IMR-90 (cell line): ENCODE data around the gene NPBWR2. TPM values are rescaled to one million over a fixed set of nuclear protein-coding genes. Genes with fewer than 3 reads are reported as not detected.

Experiments
- ATAC-seq: fragments of 200-7000 bp; cut with Tn5 transposase; 2 replicates; pipeline ENCODE4 v1.9.1; 2020; ENCODE audit warnings: low read depth, mild to moderate bottlenecking, moderate library complexity
- BruUV-seq: library from RNA; stranded (reverse); fragments of 400-500 nt; replicated peaks from 2 replicates; lab custom pipeline; 2021; lab: Mats Ljungman, UMichigan
- CTCF ChIA-PET: fragments of 300-600 bp; formaldehyde crosslinking; extraction: SDS; loops from one replicate; lab custom pipeline; 2021; ENCODE audit warnings: antibody characterized with exemption; lab: Yijun Ruan, JAX
- POLR2A ChIA-PET: fragments of 300-600 bp; sonication (Branson Sonifier 250); formaldehyde crosslinking; loops from one replicate; lab custom pipeline; 2022; ENCODE audit warnings: antibody characterized with exemption; ENCODE audit not compliant: unreplicated experiment; lab: Charles Lee
- DNase-seq: peaks from one replicate; pipeline ENCODE4 v3.0.0; 2013
- H2AFZ ChIP-seq: replicated peaks from 2 replicates; pipeline ENCODE3; 2013; ENCODE audit warnings: low read length, mild to moderate bottlenecking; ENCODE audit not compliant: poor library complexity
- H2AK5ac ChIP-seq: 2 replicates; pipeline ENCODE4 v1.6.1; 2013; ENCODE audit warnings: low read depth, low read length, inconsistent platforms
- H2AK9ac ChIP-seq: replicated peaks from 2 replicates; pipeline ENCODE3; 2013; ENCODE audit warnings: mild to moderate bottlenecking, low read depth, low read length, moderate library complexity; ENCODE audit not compliant: poor library complexity
- H2BK120ac ChIP-seq: 2 replicates; pipeline ENCODE4 v1.6.1; 2013; ENCODE audit warnings: low read depth, low read length, inconsistent platforms
- H2BK15ac ChIP-seq: 3 replicates; pipeline ENCODE4 v1.6.1; 2013; ENCODE audit warnings: low read depth, low read length, inconsistent platforms
- H2BK20ac ChIP-seq: 2 replicates; pipeline ENCODE4 v1.6.1; 2013; ENCODE audit warnings: low read depth, mild to moderate bottlenecking, inconsistent platforms, low read length, moderate library complexity
- H2BK5ac ChIP-seq: 2 replicates; pipeline ENCODE4 v1.6.1; 2013; ENCODE audit warnings: mild to moderate bottlenecking, low read depth, low read length, inconsistent platforms; ENCODE audit not compliant: poor library complexity, severe bottlenecking
- H3K14ac ChIP-seq: replicated peaks from 2 replicates; pipeline ENCODE4 v1.6.1; 2013; ENCODE audit warnings: low read depth, low read length, inconsistent platforms
- H3K18ac ChIP-seq: 2 replicates; pipeline ENCODE4 v1.6.1; 2013; ENCODE audit warnings: low read depth, low read length, control low read depth
- H3K23ac ChIP-seq: 2 replicates; pipeline ENCODE4 v1.6.1; 2013; ENCODE audit warnings: low read depth, low read length, inconsistent platforms
- H3K27ac ChIP-seq: 2 replicates; pipeline ENCODE4 v1.5.1; 2013; ENCODE audit warnings: mild to moderate bottlenecking, control low read depth, low read length; ENCODE audit not compliant: insufficient read depth
- H3K27me3 ChIP-seq: 2 replicates; pipeline ENCODE4 v1.6.1; 2013; ENCODE audit warnings: low read length; ENCODE audit not compliant: control insufficient read depth, insufficient read depth
- H3K36me3 ChIP-seq: 2 replicates; pipeline ENCODE4 v1.6.1; 2013; ENCODE audit warnings: low read length, mixed read lengths; ENCODE audit not compliant: control insufficient read depth, insufficient read depth
- H3K4ac ChIP-seq: 2 replicates; pipeline ENCODE4 v1.6.1; 2013; ENCODE audit warnings: low read depth, low read length, inconsistent platforms
- H3K4me1 ChIP-seq: 2 replicates; pipeline ENCODE4 v1.6.1; 2013; ENCODE audit warnings: low read length, mixed read lengths; ENCODE audit not compliant: control insufficient read depth, insufficient read depth
- H3K4me2 ChIP-seq: 2 replicates; pipeline ENCODE4 v1.6.1; 2013; ENCODE audit warnings: low read depth, mild to moderate bottlenecking, control low read depth, low read length, moderate library complexity
- H3K4me3 ChIP-seq: 2 replicates; pipeline ENCODE4 v1.5.1; 2013; ENCODE audit warnings: low read depth, mild to moderate bottlenecking, control low read depth, low read length, moderate library complexity; ENCODE audit not compliant: insufficient read depth
- H3K56ac ChIP-seq: 2 replicates; pipeline ENCODE4 v1.6.1; 2013; ENCODE audit warnings: low read length, inconsistent platforms; ENCODE audit not compliant: insufficient read depth; ENCODE audit errors: extremely low read depth
- H3K79me1 ChIP-seq, 2 experiments: 2 replicates each; pipeline ENCODE4 v1.6.1; 2013; ENCODE audit warnings: low read length in 2 of 2, inconsistent platforms in 1 of 2, low read depth in 1 of 2
- H3K9ac ChIP-seq: 2 replicates; pipeline ENCODE4 v1.6.1; 2013; ENCODE audit warnings: low read depth, low read length, control low read depth
- H3K9me1 ChIP-seq: 2 replicates; pipeline ENCODE4 v1.6.1; 2013; ENCODE audit warnings: low read length, inconsistent platforms; ENCODE audit not compliant: insufficient read depth
- H3K9me3 ChIP-seq: 2 replicates; pipeline ENCODE4 v1.6.1; 2013; ENCODE audit warnings: low read length; ENCODE audit not compliant: control insufficient read depth, insufficient read depth
- H4K20me1 ChIP-seq: 2 replicates; pipeline ENCODE4 v1.6.1; 2013; ENCODE audit warnings: low read length, inconsistent platforms; ENCODE audit not compliant: insufficient read depth
- H4K5ac ChIP-seq: 2 replicates; pipeline ENCODE4 v1.6.1; 2013; ENCODE audit warnings: mild to moderate bottlenecking, low read depth, low read length, control low read depth
- H4K8ac ChIP-seq, 2 experiments: 2 replicates each; pipeline ENCODE4 v1.6.1; 2013; ENCODE audit warnings: low read depth in 2 of 2, low read length in 2 of 2, control low read depth in 1 of 2, inconsistent platforms in 1 of 2
- H4K91ac ChIP-seq: 2 replicates; pipeline ENCODE4 v1.6.1; 2013; ENCODE audit warnings: low read depth, low read length, inconsistent platforms; ENCODE audit not compliant: insufficient read depth
- CHD1 ChIP-seq: IDR thresholded peaks from 2 replicates; pipeline ENCODE4 v1.6.1; 2012; ENCODE audit warnings: low read depth, low read length, improper control_type of control experiment
- NFE2L2 ChIP-seq: fragments of 150-350 bp; IDR thresholded peaks from 2 replicates; pipeline ENCODE4 v1.6.1; 2016; ENCODE audit warnings: low read depth, mild to moderate bottlenecking, low read length
- RFX5 ChIP-seq: IDR thresholded peaks from 2 replicates; pipeline ENCODE4 v1.8.0; 2012; ENCODE audit warnings: low read depth, mild to moderate bottlenecking, low read length, moderate library complexity
- WGBS, 2 experiments: methylation state at CpG; one replicate each; pipeline versions ENCODE4 v1.1.5 to v1.1.7; 2013; ENCODE audit warnings: missing lambda C conversion rate in 2 of 2; ENCODE audit not compliant: insufficient read length in 1 of 2; ENCODE audit errors: extremely low coverage in 2 of 2; 5-methylcytosine and 5-hydroxymethylcytosine counted together
- dilution Hi-C: fragments of 300-500 bp; cut with HindIII; formaldehyde crosslinking; loops from one replicate; pipeline ENCODE4 v1.14.3; 2018; ENCODE audit warnings: low sequenced_read_pairs; ENCODE audit not compliant: unreplicated experiment
- in situ Hi-C: fragments of 300-500 bp; cut with MboI; formaldehyde crosslinking; loops from 3 replicates; pipeline ENCODE4 v1.14.3; 2019; ENCODE audit warnings: low sequenced_read_pairs, inconsistent platforms, mixed read lengths
- intact Hi-C: fragments of 100-400 bp; cut with micrococcal nuclease; formaldehyde crosslinking; loops from 2 replicates; pipeline ENCODE4 v1.10.0; 2022
- polyA plus RNA-seq, 3 experiments: library from polyadenylated mRNA; depleted of rRNA; stranded (reverse); fragments of >200 nt; gene quantifications; 2 replicates each; pipeline ENCODE4 v1.2.3, GENCODE V29; 2012; ENCODE audit warnings: low replicate concordance in 1 of 3
- total RNA-seq: library from RNA; depleted of rRNA; stranded (reverse); fragments of >200 nt; gene quantifications from 2 replicates; pipeline ENCODE4 v1.2.3, GENCODE V29; 2012

The NPBWR2 gene
- total and polyA plus RNA-seq, 2 of the 4 experiments (the other 2 are of a cell fraction), result not detected

DNA sequence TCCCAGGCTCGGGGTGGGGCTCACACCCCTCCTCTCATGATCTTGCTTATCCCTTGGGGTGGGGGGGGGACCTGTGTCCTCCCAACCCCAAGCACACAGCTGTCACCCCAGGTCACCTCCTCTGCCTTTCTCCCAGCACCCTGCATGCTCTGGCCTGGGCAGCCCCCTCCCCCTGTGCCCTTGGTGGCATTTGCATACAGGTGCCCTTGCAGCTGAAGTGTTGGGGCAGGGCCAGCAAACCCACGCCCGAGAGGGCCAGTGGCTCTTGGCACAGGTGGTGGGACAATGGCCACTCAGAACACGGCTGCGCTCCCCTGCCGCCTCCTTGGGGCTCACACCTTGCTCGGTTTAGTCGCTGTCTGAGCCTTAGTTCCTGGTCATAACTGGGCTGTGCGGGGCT, 45.5 kb upstream of the NPBWR2 start:
- no peak overlapping the region for H2AK5ac ChIP-seq
- H3K27ac ChIP-seq, result no peak overlapping the region
- H3K9me1 ChIP-seq, result peaks cover 3% of the 10 kb centered on the region; the same call in 1 of the 2 replicates
- TF ChIP-seq NFE2L2 (no peak), CHD1 (no peak), RFX5 (no peak)
- ChIA-PET POLR2A (no interaction called here), CTCF (no interaction called here)
- H4K8ac ChIP-seq, result no peak overlapping the region
- H3K14ac ChIP-seq, result no peak overlapping the region
- H3K9me3 ChIP-seq, result no peaks in the 10 kb centered on the region
- no peak overlapping the region for H2AK9ac ChIP-seq
- no peak overlapping the region for H2BK120ac ChIP-seq
- no peak overlapping the region for H4K91ac ChIP-seq
- dilution Hi-C loops, result no loop called here
- H3K4me2 ChIP-seq, result no peak overlapping the region
- no peak overlapping the region for H2BK15ac ChIP-seq
- peaks cover 13% of the 10 kb centered on the region for H3K27me3 ChIP-seq
- no peak overlapping the region for H3K4ac ChIP-seq
- intact Hi-C loops, result no loop called here
- no peak overlapping the region for H3K23ac ChIP-seq
- H3K9ac ChIP-seq, result no peak overlapping the region
- H3K56ac ChIP-seq, result no peak overlapping the region
- H2AFZ ChIP-seq, result no peak overlapping the region
- DNase-seq (no peak), ATAC-seq (no peak)
- H3K4me3 ChIP-seq, result no peak overlapping the region
- H3K4me1 ChIP-seq, result no peaks in the 10 kb centered on the region
- no peaks in the 10 kb centered on the region for H3K79me1 ChIP-seq
- H2BK20ac ChIP-seq, result no peak overlapping the region
- H3K18ac ChIP-seq, result no peak overlapping the region
- H2BK5ac ChIP-seq, result no peak overlapping the region
- H3K36me3 ChIP-seq, result no peaks in the 10 kb centered on the region
- in situ Hi-C loops, result no loop called here
- H4K20me1 ChIP-seq, result no peaks in the 10 kb centered on the region; the same call in 1 of the 2 replicates
- no TSS peak for BruUV-seq
- H4K5ac ChIP-seq, result no peak overlapping the region
- WGBS, 2 experiments, result 50% methylated on average over 1 of the region's 9 CpGs; no CpG with 5 or more reads in 1 of the 2 experiments
